ENCODE measurements around the gene BARX1.
"Not testable (repeated sequence)": the region's sequence is repeated elsewhere in the genome, so short reads cannot be mapped to it uniquely, and the experiment has no call there.

The BARX1 gene

DNA sequence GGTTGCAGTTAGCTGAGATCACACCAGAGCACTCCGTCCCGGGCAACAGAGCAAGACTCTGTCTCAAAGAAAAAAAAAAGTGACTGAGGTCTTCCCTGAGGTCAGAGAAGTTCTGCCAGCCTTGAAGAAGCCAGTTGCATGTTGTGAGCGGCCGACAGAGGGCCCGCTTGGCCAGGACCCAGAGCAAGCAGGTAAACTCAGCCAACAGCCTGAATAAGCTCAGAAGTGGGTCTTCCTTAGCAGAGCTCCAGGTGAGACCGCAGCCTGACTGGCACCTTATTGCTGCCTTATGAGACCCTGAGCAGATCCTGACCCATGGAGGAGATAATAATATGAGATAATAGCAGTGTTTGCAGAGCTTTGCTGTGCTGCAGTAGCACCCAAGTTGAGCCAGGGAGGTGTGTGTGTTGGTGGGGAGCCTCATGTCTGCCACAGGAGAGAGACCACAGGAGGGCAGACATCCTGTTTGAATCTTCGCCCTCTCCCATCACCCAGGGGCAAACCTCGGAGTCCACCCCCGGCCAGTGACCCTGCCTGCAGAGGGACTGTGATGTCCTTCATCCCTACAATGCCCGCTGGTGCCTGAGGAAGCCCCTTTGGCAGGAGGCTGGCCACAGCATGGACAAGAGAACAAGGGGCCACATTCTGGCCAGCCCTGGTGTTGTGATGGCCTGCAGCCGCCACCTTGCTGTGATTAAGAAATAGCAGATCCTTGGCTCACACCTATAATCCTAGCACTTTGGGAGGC, 10.8 kb upstream of the BARX1 start:
- DNase-seq (ENCODE audit: low spot score) = no peak

DNA sequence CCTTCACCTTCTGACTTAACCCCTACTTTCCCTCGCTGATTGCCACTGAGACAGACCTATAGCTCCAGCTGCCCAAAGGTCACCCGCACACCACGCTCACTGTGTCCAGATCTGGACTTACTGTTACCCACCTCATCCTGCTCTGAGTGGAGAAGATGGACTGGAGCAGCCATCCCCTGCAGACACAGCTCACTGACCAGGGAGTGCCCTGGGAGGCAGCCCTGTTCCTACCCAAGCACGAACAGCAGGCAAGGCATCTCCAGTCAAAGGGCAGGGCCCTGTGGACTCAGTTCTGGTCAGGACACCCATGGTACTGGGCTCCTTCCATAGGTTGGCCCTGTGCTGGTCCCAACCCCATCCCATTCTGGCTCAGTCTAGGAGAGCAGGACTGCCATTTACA, 9.5 kb upstream of the BARX1 start:
- DNase-seq (ENCODE audit: low spot score) = no peak

DNA sequence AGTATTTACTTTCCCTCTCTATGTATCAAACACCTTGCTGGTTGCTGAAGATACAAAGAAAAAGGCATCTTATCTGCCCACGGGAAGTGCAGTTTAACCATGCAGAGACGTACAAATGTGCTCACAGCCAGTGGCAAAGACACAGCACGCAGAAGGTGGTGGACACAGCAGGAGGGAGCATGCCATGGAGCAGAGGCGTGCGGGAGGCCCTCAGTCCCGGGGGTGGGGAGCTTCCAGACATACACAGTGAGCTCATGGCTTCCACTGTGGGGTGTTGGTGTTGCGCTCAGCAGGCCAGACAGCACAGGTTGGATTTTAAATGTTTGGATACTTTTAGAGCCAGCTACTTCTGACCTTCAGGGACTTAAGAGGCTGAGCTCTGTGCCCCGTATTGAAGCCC, 8.8 kb upstream of the BARX1 start:
- DNase-seq (ENCODE audit: low spot score) = no peak

DNA sequence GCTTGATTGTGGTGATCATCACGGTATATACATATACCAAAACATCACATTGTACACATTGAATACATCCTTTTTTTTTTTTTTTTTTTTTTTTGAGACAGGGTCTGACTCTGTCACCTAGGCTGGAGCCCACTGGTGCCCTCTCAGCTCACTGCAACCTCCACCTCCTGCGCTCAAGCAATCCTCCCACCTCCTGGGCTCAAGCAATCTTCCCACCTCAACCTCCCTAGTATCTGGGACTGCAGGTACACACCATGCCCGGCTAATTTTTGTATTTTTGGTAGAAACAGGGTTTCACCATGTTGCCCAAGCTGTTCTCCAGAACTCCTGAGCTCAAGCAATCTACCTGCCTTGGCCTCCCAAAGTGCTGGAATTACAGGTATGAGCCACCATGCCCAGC, 8.3 kb upstream of the BARX1 start:
- not testable (repeated sequence) for DNase-seq (ENCODE audit: low spot score)

DNA sequence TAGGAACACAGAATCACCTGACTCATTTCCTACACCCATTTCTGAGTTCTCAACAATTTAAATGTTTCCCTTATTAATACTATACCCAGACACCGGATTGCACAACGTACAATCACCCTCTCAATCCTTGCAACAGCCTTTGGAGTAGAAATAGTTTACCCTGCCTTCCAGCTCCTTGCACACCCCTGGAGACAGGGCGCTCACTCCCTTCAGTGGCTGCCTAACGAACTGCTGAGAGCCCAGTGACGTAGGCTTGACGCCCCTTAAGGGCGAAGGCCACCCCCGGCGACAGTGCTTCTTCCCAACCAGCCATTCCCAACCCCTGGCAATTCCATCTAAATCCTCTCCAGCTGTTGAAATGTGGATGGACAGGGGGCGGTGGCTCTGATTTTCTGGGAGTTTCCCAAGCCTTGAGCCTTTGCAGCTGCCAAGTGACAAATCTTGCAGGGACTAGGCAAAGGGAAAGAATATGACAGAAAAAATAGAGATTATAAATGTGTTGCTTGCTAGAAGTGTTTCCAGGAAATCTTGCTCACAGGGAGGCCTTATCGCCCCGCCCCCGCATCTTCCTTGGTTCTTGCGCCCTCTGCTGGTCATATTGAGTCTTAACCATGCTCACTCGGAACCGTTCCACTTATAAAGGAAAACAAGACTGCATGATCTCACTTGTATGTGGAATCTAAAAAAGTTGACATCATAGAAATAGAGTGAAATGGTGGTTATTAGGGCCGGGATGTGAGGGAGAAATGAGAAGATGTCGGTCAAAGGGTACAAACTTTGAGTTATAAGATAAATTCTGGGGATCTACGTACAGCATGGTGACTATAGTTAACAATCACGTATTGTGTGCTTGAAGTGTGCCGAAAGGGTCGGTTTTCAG, 7.6 kb upstream of the BARX1 start:
- DNase-seq (ENCODE audit: low spot score) = peak; percentile 81

DNA sequence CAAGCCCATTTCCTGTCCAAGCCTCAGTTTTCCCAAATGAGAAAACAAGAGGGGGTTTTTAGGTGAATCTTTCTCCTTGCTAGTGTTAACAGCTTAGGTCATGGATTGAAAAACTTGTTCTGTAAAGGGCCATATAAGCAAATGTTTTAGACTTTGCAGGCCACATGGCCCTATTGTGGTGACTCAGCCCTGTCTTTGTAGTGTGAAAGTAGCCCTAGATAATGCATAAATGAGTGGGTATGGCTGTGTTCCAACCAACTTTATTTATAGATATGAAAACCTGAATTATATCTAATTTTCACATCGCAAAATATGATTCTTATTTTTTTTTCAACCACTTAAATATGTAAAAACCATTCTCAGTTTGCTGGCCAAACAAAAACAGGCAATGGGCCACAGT, 6.9 kb upstream of the BARX1 start:
- no peak for DNase-seq (ENCODE audit: low spot score)

DNA sequence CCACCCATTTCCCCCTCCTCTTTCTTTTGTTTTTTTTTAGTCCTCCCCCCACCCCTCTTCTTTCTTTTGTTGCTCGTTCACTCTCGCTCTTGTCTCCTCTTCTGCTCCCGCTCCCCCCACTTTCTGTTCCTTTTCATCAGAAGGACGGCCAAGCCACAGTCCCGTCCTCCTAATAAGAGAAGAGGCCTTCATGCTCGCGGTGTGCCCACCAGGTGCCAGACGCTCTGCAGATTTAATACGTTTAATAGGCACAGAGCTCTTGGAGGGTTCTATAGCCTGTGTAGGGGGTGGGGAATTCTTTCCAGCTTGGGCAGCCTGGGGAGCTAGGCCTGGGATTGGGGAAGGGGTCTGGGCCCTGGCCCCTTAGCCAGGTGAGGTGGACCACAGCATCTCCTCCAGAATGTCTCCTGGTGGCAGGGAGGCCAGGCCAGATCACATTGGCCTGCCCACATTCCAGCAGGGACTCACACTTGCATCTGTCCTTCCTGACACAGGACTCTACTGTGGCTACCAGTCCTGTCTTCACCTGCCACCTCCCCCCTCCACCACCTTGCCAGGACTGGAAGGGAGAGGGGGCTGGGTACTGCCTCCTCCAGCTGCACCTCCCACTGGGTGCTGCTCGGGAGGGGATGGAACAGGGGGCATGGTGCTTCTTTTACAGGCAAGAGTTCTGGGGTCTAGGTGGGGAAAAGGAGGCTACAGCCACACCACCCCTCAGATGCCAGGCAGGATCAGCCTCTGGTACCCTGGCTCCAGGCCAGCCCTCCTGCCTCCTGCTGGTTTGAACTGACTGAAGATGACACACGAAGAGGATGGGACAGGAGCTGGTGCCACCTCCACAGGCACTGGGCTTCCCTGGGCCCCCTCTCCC, 6.1 kb upstream of the BARX1 start:
- DNase-seq (ENCODE audit: low spot score) = no peak

DNA sequence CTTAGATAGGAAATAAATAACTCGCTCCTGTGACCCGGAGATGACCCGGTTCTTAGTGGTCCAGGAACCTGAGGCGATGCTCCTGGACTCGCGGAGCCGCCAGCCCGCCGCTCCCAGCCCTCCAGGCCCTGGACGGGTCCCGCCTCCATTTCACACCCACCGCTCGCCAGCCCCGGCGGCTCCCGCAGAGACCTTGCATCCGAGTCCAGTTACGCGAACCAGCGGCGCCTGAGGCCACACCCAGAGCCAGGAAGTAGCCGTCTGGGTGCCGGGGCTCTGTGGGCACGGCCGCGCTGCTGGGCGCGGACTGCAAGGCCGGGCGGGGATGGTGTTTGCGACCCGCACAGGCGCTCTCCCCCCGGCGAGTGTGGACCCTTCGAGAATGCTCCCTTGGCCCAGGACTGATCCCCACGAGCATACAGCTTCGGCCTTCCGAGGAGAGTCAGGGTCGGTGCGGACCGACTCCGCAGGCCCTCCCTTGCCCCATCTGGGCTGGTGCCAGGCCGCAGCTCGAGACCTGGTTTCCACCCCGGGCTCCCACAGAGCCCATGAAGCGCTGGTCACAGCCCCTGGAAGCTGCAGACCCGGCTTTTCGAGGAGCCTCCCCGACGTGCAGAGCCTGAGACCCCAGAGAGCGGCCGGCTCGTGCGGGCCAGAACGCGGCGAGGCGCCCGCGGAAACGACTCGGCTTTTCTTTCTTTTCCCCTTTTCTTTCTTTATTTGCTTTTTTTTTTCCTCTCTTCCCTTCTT, 5.2 kb upstream of the BARX1 start:
- DNase-seq (ENCODE audit: low spot score) = no peak

DNA sequence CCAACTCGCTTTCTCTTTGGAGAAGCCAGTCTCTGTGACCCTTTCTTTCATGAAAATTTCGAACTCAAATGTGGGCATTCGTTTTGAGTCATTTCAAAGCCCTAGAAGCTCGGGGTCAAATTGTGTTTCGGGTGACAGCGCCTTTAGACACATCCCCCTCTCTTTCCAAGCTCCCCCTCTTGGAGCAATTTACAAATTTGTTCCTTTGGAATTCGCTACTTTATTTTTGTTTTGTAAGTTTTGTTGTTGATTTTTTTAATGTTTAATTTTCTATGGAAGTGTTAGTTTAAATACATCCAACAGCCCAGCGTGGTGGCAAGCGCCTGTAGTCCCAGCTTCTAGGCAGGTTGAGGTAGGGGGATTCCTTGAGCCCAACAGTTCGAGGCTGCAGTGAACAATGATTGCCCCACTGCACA, 4.6 kb upstream of the BARX1 start:
- DNase-seq (ENCODE audit: low spot score) = no peak

DNA sequence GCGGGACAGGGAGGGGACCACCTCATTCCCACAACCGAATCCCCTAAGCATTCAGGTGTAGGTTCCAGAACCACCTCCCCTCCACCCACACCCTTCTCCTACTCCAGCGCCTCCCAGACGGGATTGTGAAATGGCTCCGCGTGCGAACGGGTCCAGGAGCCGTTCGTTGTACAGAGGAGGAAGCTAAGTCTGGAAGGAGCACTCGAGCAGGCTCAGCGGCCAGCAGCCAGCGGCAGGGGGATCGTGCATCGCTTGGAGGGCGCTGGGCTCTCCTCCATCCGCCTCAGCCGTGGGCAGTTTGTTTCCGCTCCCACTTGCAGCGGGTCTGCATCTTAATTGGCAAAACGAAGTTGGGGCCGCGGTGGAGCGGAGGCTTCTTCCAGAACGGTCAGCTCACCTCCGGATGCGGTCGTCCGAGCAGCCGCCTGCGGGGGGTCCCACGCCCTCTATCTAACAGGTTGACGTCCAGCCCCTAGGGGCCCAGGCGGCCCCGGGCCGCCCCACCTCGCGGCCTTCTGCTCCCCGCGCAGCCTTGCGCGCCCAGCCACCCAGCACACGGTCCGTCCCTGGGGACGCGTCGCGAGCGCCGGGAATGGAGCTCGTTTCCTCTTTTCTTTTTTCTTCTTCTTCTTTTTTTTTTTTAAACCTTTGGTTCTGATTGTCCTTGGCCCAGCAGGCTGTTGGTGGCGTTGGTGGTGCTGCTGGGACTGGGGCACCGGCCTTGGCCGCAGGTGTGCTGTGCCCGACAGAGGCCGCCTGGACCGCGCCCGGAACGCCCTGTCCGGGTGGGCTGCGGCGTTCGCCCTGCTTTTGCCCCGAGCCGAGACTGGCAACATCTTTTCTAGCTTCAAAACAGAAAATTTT, 3.9 kb upstream of the BARX1 start:
- no peak for DNase-seq (ENCODE audit: low spot score)

DNA sequence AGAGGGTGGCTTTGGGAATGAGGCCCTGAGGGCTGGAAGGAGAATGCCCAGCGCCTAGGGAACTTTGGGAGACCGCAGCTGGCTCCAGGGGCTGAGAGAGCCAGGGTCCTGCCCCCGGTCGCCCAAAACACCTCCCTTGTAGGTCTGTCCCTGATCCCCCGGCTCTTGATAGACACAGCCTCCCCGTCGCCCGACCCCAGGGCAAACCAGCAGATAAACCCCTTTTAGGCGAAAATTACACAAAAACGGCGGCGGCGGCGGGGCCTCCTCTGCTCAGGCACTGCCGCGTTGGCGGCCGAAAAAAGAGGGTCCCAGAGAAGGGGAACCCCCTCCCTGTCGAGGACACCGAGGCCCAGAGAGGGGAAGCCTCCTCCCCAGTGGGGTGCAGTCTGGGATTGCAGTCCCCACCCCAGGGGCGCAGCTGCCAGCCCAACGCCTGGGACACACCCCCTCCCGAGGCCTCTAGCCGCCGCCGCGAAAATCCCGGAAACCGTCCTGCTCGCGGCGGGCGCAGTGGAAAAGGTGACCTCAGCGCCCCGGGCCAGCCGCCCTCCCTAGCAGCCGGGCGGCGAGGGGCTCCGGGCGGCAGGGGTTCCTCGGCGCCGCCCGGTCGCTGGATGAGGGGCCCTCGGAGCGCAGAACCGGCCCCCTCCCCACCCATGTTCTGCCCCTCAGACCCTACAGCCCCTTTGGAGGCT, 3.1 kb upstream of the BARX1 start:
- DNase-seq (ENCODE audit: low spot score) = no peak

DNA sequence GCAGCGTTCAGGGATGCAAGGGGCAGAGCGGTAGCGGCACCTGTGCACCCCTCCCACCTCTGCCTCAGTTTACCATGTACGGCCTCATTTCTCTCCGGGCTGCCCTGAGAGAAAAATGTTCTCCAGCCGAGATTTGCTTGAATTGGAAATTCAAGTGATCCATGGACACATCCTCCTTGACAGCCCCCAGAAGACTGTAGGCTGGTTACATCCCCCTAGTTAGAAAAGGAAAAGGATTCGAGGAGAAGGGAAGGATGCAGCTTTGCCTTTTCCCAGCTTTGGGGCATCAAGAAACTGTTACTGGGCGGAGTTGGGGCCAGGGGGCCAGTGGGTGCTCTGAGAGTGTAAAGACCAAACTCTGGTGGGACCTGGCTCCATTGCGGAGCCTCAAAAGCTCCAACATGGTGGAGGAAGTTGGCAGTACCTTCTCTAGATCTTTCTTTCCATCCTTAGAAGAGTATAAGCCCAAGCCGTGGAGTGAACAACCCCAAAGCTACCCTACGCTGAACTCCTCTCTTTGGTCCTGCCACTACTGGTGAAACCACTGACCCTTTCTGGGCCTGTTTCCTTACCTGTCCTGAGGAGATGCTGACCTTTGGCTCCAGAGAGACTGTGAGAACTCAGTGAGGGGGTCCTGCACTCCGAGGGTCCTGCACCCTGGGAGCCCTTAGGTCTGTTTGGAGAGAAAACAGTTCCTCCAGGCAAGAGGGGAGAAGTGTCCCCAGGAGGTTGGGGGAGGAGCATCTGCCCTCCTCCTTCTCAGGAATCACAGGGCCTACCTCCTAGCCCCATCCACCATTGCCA, 1.0 kb upstream of the BARX1 start:
- DNase-seq (ENCODE audit: low spot score) = no peak

DNA sequence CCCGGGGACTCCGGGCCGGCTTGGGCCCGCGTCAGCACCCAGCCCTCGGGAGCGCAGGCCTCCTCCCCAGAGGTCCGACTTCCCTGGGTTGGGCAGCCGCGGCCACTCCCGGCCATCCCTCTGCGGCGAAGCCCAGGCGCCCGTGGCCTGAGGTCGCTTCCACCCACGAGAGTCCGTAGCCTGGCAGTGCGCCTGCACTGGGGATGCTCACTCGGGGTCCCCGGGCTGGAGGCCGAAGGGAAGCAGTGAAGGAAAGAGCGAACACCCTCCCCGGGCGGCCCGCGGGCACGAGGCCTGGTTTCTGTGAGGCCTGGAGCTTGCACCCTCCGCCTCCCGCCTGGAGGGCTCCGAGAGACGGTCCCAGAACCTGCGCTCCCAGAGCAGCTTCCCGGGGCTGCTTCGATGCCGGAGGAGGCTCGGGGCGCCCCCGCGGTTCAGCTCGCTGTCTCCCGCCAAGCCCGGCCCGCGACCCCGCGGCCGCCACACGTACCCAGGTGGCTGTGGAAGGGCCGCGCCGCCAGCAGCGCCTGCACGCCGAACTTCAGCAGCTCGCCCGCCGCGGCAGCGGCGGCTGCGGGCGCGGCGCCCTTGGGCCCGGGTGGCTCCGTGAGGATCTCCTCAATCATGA, 607 bp downstream of the BARX1 start:
- DNase-seq (ENCODE audit: low spot score) = no peak

DNA sequence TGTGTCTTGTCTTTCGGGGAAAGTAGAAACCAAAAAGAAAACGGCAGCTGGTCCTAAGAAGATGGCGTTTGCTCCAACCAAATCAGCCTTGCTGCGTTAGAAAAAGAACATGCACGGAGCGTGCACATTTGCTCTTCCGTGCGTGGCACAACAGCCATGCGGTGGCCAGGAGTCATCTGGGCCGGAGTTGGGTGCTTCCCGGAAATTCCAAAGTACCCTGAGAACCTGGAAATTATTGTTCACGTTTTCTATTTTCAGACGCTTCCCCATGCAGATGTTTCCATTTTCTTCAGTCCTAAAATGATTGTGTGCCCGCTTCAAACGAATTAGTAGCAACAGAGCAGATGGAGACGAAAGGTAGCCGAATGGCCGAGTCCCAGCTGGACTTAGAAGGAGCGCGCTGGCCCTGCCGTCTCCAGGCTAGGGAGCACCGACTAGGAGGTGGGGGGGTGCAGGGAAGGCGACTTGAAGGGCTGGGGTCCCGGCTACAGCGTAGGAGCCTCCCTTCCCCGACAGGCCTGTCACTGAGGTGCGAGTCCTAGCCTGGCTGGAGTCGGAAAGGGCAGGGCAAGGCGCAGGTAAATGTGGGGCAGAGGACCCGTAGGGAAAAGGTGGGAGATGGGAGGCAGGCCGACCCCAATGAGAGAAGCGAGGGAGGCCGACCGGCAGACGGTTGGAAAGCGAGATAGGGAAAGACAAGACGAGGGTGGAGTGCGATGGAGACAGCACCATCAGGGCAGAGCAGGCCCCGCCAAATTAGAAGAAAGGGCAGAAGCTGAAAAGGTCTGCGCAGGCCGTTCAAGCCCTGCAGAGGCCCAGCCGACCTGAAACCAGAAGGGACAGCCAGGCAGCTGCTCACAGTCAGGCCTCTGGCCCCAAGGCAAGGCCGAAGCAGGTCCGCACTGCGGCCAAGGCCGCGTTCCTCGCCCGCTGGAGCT, 1.4 kb downstream of the BARX1 start:
- no peak for DNase-seq (ENCODE audit: low spot score)

DNA sequence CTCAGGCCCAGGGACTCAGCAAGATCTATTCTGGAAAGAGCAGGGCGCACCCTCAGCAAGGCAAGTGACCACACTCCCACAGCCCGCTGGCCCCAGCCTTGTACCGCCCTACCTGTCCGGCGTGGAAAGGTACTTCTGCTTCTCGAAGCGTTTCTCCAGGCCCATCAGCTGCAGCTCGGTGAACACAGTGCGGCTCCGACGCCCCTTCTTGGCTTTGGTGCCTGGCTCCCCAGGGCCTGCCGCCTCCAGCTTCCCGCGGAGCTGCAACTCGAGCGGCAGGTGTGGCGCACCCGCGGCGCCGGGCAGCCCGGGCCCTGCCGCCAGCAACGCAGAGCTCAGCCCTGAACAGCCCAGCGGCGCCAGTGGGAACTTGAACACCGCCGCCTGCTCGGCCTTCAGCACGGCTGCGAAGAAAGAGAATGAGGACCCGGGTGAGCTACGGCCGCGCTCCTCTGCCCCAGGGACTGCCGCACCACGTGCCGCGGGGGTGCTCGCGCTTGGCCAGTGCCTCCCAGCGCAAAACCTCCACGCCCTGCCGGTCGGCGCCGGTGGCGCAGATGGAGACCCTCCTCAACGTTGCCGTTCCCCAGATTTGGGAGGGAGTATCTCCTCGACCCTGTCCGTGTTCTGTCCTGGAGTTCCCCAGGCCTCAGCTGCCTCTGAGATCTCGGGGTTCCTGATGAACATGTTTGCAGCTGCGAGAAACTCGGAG, 2.2 kb downstream of the BARX1 start:
- no peak for DNase-seq (ENCODE audit: low spot score)

DNA sequence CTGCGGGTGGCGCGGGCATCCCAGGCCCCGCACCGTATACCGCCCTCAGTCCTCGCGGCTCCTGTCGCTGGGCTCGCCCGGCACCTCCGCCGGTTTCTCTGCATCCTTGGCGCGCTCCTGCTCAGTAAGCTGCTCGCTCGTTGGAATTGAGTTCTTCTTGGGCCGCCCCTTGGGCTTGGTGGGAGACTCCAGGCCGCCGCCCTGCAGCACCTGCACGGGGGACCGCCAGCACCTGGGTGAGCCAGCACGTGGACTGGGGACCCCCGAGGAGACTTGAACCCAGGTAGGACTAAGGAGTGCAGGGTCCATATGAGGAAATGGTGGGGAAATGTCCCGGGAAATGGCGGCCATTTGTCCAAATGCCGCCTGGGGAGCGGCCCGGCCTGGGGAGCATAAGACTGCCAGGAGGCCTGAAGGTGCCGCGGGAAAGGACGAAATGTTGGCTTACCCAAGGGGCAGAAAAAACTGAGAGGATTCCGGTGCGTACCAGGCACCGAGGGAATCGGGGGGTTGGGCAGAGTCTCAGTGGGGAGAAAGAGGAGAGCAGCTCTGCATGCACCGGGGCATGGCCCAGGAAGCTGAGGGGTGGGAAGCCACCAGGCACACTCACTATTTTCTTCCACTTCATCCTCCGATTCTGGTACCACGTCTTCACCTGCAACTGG, 2.9 kb downstream of the BARX1 start:
- no peak for DNase-seq (ENCODE audit: low spot score)

Data from hematopoietic multipotent progenitor cell treated with erythropoietin and hydrocortisone succinate and interleukin-3 and kit ligand, for 17 days (in vitro differentiated cells).